HG02623 (cell line): Measurements from ENCODE around the gene TLE5.
"Not testable (repeated sequence)": the region's sequence is repeated elsewhere in the genome, so short reads cannot be mapped to it uniquely, and the experiment has no call there.

Source experiments
- ATAC-seq: cut with Tn5 transposase; IDR thresholded peaks from one replicate; pipeline ENCODE4 v1.9.1; 2021; ENCODE audit warnings: moderate library complexity; ENCODE audit not compliant: unreplicated experiment

The TLE5 gene

DNA sequence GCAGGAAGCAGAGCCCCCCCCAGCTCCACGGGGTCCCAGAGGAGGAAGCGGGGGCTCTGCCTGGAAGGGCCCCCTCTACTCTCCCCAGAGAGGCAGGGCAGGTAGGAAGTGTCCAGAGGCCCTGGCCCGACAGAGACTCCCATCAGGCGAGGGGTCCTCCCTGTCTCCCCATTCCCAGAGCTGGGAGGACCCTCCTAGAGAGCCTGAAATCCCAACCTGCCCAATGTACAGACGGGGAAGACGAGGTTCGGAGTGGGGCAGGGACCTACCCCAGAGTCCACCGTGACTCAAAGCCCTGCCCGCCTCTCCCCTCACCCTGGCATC is 34.4 kb downstream of the TLE5 start:
- no peak for ATAC-seq

DNA sequence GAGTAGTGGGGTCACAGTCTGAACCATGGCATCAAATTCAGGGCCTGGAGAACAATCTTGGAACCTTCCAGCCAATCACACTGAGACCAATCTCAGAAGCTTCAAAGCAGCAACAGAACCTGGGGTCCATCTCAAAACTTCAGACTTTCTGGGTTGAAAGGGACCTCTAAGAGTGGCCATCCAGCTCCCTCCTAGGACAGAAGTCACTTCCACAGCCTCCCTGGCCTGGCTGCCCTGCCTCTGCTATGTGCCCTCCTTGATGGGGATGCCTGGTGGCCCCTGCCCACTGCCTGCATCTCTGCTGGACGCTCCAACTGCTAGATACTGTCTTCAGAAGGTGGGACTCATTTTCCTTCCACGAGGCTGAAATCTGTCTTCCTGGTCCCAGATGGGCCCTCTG is 35.0 kb downstream of the TLE5 start:
- no peak for ATAC-seq

DNA sequence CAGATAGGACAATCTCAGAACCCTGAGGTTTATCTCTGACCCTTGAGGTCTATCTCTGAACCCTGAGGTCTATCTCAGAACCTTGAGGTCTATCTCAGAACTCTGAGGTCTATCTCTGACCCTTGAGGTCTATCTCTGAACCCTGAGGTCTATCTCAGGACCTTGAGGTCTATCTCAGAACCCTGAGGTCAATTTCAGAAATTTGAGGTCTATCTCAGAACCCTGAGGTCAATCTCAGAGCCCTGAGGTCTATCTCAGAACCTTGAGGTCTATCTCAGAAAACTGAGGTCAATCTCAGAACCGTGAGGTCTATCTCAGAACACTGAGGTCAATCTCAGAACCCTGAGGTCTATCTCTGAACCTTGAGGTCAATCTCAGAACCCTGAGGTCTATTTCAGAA is 35.5 kb downstream of the TLE5 start:
- ATAC-seq: no peak

DNA sequence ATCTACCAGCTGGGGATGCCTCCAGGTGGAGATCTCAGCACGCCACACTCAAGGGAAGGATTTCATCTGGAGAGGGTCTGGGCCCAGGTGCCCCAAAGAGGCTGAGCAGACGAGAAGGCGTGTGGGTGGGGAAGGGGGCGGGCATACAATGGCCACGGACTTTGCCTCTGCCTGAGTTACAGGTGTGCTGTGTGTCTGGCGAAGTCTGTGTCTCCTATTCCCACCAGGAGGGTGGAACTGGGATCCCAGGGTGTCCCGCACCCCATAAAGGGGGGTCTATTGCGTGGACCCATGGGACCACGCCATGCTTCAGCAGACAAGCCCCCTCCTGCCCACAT is 36.8 kb downstream of the TLE5 start:
- no peak for ATAC-seq

DNA sequence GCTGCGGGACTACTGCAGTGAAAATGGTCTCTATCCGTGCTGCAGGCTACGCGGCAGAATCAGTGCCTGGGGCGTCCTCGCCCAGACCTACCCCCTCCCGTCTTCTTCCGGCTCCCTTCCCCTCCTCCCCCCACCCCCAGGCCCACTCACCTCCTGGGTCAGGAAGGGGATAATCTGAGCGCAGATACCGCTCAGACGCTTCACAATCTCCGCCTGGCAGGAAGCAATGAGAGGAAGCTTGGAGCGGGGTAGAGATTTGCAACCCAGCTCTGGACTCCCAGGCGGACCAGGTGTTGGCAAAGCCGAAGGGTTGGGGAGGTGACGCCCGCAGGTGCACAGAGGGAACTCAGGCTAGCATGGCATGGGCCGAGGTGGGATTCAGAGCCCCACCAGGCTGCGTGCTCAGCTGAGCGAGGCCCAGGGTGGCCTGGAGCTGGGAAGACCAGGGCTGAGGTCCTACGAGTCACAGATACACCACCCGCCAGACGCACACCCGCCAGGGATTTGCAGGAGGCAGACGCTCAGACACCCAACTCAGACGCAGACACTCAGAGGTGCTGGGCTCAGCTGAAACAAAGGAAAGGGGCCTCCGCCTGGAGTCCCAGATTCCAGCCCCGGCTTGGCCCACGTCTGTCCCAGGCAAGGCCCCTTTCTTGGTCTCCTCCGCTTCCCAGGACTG is 37.3 kb downstream of the TLE5 start:
- no peak for ATAC-seq

DNA sequence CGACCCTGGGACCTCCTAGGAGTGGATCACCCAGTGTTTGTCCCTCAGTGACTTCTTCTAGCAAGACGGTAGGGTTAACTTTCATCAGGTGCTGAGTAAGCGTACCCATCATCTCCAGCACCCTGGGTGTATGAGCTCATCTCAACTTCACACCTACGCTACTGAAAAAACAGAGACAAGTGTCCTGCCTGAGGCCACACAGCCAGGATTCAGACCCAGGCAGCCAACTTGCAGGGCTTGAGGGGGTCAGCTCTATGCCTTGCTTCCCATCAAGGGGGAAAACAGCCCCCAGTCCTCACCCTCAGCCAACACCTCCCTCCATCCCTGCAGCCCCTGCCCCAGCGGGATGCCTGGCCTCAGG is 37.8 kb downstream of the TLE5 start:
- ATAC-seq: no peak

DNA sequence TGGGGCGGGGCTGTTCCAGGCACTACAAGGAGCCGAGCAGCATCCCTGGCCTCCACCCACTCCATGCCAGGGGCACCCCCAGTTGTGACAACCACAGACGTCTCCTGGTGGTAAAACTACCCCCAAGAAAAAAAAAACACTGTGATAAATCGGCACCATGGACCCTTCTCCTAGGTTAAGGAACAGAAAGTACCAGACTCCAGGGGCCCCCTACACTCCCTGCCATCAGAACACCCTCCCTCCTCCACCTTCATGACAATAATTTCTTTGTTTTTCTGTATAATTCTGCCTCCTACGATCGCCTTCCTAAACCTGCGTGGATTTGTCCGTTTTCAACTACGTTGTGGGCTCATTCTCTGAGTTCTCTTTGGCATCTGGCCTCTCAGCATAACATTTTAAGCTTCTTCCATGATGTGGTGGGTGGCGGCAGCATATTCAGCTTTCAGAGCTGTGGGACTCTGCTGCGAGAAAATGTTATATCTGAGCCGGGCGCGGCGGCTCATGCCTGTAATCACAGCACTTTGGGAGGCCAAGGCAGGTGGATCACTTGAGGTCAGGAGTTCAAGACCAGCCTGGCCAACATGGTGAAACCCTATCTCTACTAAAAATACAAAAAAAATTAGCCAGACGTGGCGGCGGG is 41.9 kb downstream of the TLE5 start:
- ATAC-seq: no peak

DNA sequence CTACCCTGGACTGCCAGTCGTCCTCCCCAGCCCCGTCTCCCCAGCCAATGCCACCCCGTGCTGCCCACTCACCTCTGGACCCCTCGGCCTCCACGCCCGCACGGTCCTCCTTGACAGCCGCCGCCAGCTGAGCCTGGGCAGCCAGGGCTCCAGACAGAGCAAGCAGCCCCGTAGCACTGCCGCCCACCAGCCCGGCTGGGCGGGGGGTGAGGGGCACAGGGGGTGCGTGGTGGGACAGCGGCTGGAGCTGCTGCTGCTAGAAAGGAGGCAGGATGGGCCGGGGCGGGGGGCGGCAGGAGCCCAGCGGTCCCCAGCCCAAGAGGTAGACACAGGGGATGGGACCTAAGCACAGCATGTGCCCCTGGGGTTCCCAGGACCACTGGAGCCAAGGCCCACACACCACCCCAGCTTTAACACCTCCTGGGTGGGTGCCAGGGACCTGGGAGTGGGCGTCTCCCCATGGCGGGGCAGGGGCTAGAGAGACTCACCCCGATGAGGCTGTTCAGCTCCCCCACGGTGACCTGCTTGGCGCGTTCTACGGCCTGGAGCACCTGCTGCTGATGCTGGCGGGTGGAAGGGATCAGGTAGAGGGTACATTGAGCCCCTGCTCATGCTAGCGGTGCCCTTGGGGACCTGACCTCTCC is 43.0 kb downstream of the TLE5 start:
- ATAC-seq: no peak

DNA sequence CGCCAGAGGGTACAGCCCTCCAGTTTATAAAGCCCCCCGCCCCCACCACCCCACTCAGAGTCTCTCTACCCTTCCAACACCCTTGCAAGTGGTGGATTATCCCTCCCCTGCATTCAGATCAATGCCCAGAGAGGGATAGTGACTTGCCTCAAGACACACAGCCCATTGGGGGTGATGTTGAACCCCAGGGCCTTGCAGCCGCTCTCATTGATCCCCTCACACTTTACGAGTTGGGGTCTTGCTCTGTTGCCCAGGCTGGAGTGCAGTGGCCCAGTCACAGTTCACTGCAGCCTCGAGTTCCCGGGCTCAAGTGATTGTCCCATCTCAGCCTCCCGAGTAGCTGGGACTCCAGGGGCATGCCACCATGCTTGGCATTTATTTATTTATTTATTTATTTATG is 44.4 kb downstream of the TLE5 start:
- no peak for ATAC-seq

DNA sequence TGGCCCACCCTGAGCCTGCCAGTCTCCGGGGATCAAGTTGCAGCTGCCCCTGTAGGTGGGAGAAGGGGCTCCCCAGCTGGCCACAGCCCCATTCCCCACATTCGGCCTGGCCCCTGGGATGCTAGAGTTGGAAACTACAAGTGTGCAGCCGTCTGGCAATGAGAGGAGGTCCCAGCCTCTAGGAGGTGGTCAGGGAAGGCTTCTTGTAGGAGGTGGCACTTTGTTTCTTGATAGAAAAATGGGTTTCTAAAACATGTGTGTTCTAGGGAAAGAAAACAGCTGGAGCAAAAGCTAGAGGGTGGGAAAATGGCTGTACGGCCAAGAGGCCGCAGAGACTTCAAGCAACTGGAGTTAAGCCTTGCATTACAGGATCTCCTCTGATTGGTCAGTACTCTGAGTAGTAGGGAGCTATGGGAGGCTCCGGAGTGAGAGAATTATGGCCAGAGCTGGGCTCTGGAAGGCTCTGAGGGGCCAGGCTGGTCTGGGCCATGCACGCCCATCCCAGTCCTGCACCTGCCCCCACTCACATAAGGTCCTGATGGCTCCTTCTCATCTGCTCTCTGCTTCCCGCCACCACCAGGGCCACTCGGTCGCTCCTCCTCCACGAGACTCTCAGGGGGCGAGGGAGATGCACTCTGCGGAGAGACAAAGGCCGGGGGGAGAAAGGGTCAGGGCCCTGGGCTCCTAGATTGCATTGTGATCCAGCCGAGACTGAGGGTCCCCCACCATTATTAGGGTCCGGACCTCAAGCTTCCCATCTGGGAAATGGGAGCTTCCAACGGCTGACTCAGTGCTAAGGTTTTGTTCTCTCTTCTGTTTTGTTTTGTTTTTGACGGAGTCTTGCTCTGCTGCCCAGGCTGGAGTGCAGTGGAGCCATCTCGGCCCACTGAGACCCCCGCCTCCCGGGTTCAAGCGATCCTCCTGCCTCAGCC is 46.9 kb downstream of the TLE5 start:
- ATAC-seq: no peak

DNA sequence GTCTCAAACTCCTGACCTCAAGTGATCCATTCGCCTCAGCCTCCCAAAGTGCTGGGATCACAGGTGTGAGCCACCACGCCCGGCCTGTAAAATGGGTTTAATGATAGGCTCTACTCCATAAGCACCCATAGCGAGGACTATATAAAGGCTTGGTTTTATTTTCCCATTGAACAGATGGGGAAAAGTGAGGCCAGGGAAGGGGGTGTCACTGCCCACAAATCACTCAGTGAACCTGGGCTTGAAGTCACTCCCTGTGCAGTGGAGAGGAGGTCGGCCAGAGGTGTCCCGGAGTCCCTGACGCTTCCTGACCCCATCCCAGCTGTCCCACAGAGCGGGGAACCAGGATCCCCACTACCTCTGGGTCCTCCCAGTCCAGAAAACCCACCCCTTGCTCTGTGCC is 48.2 kb downstream of the TLE5 start:
- no peak for ATAC-seq

DNA sequence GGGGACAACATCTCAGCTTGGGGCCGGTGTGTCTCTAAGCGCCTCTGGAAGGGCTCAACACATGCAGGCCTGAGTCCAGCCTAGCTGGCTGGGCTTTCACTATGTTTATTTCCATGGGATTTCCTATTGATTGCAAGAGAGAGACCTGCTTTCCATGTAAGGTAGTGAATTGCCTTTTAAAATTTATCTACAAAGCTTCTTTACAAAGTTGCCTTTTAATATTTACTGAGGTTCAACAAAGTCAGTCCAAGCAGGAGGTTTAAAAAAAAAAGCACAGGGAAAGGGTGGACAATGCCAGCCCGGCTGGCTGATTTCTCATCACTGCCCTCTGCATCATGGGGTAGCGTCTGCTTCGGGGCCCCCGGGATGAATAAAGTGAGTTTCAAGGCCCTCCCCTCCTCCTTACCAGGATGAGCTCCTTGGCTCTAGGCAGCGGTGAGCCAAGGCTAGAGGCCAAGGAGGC is 49.0 kb downstream of the TLE5 start:
- no peak for ATAC-seq

DNA sequence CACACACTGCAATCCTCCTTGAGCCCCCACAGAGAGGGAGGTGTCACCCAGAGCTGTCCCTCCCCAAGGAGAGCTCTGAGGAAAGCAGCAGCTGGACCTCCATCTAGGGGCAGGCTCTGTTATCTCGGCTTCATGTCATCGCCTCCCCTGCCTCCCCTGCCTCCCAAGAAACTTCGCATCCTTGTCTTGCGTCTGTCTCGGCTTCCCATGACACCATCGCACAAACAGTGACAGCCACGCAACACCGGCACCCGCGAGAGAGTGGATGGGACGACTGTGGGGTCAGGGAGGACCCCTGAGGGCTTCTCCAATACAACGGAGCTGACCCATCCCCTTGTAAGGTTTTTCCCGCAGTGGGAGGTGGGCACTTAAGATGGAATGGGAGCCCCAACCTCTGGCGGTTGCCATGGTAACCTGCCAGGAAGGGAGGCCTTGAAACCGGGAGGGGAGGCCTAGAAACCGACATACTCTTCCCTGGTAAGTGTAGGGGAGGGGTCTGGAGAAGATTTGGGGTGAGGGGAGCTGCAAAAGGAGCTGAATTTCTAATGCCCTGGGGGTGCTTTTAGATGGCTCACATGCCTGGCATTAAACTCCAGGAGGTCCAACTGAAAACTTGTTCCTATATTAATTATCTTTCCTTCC is 49.6 kb downstream of the TLE5 start:
- ATAC-seq: no peak

DNA sequence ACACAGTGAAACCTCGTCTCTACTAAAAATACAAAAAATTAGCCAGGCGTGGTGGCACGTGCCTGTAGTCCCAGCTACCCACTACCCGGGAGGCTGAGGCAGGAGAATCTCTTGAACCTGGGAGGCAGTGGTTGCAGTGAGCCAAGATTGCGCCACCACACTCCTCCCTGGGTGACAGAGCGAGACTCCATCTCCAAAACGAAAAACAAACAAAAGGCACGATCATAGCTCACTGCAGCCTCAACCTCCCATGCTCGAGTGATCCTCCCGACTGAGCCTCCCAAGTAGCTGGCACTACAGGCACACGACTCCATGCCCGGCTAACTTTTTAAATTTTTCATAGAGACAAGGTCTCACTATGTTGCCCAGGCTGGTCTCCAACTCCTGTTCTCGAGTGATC is 50.2 kb downstream of the TLE5 start:
- ATAC-seq: not testable (repeated sequence)

DNA sequence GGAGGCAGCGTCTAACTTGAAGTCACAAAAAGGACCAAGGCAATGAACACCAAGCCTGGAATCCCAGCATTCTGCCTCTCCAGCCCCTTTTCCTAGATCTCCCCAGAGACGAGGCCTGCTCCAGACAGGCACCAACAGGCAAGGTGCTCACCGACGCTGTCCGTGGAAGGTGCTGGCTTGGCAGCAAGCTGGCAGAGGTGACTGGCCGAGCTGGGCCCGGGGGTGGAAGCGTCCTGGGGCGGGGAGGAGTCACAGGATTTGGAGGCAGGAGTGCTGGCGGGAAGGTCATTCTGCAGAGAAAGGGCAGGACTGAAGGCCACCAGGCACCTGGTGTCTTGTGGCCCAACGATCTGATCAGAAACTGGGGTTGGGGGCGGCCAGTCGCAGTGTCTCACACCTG is 51.4 kb downstream of the TLE5 start:
- no peak for ATAC-seq

DNA sequence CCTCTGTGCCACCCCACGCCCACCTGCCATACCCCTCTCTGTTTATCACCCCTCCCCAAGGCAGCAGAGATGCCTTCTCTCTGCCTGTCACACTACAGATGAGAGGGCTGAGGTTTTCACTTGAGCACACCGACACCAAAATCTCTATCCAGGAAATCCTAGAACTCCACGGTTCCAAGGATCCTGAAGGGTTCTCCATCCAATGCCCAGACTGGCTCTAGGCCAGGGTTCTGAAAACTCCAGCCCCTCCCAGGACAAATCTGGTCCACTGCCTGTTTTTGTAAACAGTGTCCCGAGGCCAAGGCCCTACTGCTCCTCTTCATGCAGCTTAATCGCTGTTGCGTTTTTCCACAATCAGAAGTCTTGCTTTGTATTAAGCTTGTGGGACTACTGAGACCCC is 53.3 kb downstream of the TLE5 start:
- no peak for ATAC-seq

DNA sequence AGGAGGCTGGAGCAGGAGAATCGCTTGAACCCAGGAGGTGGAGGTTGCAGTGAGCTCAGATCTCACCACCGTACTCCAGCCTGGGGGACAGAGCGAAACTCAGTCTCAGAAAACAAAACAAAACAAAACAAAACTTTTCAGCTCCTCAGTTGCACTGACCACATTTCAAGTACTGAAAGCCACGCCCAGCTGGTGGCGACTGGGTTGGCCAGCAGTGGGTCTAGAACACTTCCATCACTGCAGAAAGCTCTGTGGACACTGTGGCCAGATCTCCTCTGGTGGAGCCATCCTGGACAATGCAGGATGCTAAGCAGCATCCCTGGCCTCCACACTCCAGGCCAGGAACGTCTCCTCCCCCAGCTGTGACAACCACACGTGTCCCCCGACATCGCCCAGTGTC is 54.3 kb downstream of the TLE5 start:
- no peak for ATAC-seq

DNA sequence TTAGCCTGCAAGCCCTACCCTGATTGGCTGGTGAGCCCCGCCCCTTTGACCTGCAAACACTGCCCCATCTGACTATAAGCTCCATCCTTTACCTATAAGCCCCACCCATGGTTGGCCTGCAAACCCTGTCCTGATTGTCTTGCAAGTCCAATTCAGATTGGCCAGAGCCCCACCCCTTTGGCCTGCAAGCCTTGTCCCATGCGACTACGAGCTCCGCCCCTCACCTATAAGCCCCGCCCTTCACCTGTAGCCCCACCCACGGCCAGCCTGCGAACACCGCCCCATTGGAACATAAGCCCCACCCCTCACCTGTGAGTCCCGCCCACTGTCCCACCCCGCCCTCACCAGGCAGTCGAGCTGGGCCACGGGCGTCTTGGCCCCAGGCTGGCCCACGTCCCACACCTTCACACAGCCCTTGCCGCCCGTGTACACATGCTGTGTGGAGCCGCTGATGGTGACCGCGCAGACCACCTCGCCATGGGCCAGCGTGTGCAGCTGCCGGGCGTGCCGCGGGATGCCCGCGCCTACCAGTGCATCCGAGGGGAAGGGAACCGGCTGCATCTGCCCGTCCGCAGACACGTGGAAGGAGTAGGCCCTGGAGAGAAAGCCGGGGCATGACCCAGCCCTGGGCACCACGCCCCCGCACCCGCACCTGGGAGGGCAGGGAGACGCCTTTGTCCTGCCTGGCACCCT is 56.1 kb downstream of the TLE5 start:
- no peak for ATAC-seq

DNA sequence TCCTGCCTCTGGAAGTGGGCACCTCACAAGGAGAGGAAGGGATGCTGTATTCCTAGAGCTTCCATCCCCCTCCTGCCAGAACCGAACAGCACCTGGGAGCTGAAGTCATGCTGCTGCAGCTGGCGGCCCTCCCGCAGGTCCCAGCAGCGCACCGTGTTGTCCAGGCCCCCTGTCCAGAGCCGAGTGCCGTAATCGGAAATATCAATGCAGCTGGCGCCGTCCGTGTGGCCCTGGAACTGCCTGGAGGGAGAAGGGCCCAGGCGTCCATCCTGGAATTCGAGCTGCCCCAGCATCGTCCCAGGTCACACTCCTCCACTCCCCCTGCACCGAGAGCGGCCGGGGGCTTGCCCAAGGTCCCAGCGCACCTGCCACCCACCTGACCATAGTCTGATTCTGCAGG is 57.0 kb downstream of the TLE5 start:
- ATAC-seq: no peak

DNA sequence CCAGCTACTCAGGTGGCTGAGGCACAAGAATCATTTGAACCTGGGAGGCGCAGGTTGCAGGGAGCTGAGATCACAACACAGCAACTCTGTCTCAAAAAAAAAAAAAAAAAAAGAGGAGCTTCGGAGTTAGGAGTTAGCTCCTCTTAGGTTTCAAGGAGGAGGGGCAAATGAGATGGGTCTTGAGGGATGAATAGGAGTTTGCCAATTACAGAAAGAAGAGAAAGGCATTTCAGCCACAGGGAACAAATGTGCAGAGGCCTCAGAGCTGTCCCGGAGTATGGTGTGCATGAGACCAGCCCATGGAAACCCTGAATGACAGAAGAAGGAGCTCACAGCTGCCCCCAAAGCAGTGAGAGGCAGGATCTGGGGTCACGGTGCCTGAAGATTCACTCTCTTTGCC is 57.8 kb downstream of the TLE5 start:
- no peak for ATAC-seq

DNA sequence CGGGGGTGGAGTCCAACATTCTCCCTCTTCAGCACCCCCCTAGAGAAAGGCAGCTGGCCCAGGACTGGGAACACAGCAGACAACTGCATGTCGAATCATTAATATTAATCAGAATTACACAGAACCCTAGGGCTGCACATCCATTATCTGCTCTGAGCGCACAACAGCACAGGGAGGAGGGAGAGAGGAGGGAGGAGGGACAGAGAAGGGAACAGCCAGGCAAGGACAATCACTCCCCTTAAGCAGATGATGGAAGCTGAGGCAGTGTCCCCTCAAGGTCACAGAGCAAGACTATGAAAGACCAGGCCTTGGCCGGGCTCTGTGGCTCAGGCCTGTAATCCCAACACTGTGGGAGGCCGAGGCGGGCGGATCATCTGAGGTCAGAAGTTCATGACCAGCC is 59.2 kb downstream of the TLE5 start:
- no peak for ATAC-seq
